ENCODE data around the gene VWA5B1. TPM values are rescaled to one million over a fixed set of nuclear protein-coding genes. Genes with fewer than 3 reads are reported as not detected.

The VWA5B1 gene
- total and polyA plus RNA-seq, 2 of the 8 experiments (the other 6 are each of a cell fraction or from before 2014, with no cell fraction given): 0.54 to 2.3 TPM

- no peak for TF ChIP-seq JUN (IDR thresholded peaks at IDR 0.05; ENCODE audit: low read depth, low read length)
Measured at GRCh38 chr1:20353836-20354235, 63.2 kb downstream of the VWA5B1 start (continued).

Measured in H1 (cell line).